ENCODE data around the gene ZNF343.
"Not testable (repeated sequence)": the region's sequence is repeated elsewhere in the genome, so short reads cannot be mapped to it uniquely, and the experiment has no call there.

DNA sequence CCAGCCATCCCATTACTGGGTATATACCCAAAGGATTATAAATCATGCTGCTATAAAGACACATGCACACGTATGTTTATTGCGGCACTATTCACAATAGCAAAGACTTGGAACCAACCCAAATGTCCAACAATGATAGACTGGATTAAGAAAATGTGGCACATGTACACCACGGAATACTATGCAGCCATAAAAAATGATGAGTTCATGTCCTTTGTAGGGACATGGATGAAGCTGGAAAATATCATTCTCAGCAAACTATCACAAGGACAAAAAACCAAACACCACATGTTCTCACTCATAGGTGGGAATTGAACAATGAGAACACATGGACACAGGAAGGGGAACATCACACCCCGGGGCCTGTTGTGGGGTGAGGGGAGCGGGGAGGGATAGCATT, 2.3 kb downstream of the ZNF343 start:
- not testable (repeated sequence) for TF ChIP-seq CTCF (IDR thresholded peaks at IDR 0.05; ENCODE audit: low read depth, low read length); POLR2A (IDR thresholded peaks at IDR 0.05; ENCODE audit: extremely low read depth, insufficient read length); MAX (IDR thresholded peaks at IDR 0.05; ENCODE audit: low read depth, low read length); MYC (IDR thresholded peaks at IDR 0.05; ENCODE audit: low read depth, low read length)

Measured in NB4 (cell line).